Breast epithelium (tissue), 4 donors: Measurements from ENCODE around the gene SRGAP2C. TPM values are rescaled to one million over a fixed set of nuclear protein-coding genes. Genes with fewer than 3 reads are reported as not detected.
"Not testable (repeated sequence)": the region's sequence is repeated elsewhere in the genome, so short reads cannot be mapped to it uniquely, and the experiment has no call there.

Source experiments
- DNase-seq, 2 donors: peaks; one replicate each; pipeline ENCODE4 v3.0.0-alpha.2; 2019; ENCODE audit warnings: low spot score in 2 of 2
- H3K27ac ChIP-seq, 2 donors: fragments of 200-600 bp; sonication (generic) in 1 of 2; one replicate each; pipeline ENCODE4 v1.5.1; 2016 to 2019; ENCODE audit warnings: mild to moderate bottlenecking in 1 of 2
- H3K27me3 ChIP-seq, 2 donors: fragments of 200-600 bp; sonication (generic) in 1 of 2; one replicate each; pipeline versions ENCODE4 v1.5.1 to v1.6.0; 2017 to 2019; ENCODE audit warnings: control low read depth in 1 of 2, mild to moderate bottlenecking in 1 of 2
- H3K36me3 ChIP-seq: fragments of 200-600 bp; one replicate; pipeline ENCODE4 v1.5.1; 2019
- H3K4me1 ChIP-seq, 2 donors: fragments of 200-600 bp; sonication (generic); one replicate each; pipeline ENCODE4 v1.5.1; 2016 to 2019; ENCODE audit warnings: control low read depth in 1 of 2
- H3K4me3 ChIP-seq, 3 donors: fragments of 200-600 bp; sonication (generic); 1 replicate in 2 of 3; 2 replicates in 1 of 3; pipeline ENCODE4 v1.5.1; 2016 to 2019; ENCODE audit warnings: mild to moderate bottlenecking in 3 of 3, moderate library complexity in 2 of 3
- H3K9me3 ChIP-seq, 2 donors: fragments of 200-600 bp; sonication (generic) in 1 of 2; one replicate each; pipeline ENCODE4 v1.5.1; 2016 to 2019; ENCODE audit warnings: control low read depth in 1 of 2
- intact Hi-C: fragments of 100-400 bp; cut with DNase I; formaldehyde crosslinking; loops from one replicate; pipeline ENCODE4 v1.15.1; 2023; ENCODE audit warnings: low total_unique reads
- total RNA-seq, 3 donors: library from RNA; depleted of rRNA; stranded (reverse); fragments of >200 nt; gene quantifications; one replicate each; pipeline ENCODE4 v1.1.0, GENCODE V29; 2016

The SRGAP2C gene
- total RNA-seq, 3 donors from 2014 or later, result 17.0 to 37.0 (median 17.7) TPM

DNA sequence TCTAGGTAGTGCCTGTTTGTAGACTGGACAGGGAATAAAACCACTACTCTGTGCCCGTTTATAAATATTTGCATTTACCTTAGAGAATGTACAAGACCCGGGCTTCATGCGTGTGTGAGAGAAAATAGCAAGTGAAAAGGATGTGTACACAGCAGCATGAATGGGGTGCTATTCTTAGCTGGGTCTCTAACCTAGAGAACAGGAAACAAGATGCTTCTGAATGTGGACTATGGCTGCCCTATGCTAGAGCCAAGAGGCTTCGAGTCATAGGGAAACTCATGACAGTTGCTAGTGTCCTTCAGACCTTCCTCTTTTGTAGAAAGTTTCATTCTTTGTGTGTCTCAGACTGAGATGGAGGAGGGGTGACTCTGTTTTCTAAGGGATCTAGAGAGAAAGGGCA lies 39.9 kb downstream of the SRGAP2C start:
- H3K9me3 ChIP-seq, H3K27me3 ChIP-seq, intact Hi-C loops, H3K27ac ChIP-seq, H3K4me1 ChIP-seq, DNase-seq, H3K4me3 ChIP-seq, H3K36me3 ChIP-seq: not testable (repeated sequence)

GRCh38 chr1:121226295-121226904 lies 41.6 kb downstream of the SRGAP2C start:
- H3K4me1 ChIP-seq, DNase-seq, H3K4me3 ChIP-seq, H3K27ac ChIP-seq, H3K27me3 ChIP-seq, H3K9me3 ChIP-seq, intact Hi-C loops, H3K36me3 ChIP-seq: not testable (repeated sequence)

DNA sequence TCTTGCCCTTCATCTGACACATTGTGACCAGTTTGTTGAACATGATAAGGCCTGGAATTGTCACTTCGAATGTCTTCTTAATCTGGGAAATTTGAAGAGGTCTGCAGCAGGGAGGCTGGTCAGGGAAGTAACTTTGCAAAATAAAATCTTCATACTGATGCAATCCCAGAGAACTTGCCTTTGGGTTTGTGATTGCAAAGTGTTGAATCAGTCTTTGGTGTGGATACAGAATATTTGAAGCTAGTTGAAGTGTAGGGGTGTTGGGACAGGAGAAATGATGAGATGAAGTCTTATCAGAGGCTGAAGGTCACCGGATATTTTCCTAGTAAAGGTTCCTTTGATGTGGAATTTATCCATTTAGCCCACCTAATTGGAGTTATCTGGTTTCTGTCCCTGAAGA lies 42.1 kb downstream of the SRGAP2C start:
- H3K36me3 ChIP-seq, DNase-seq, H3K4me3 ChIP-seq, H3K27me3 ChIP-seq, H3K4me1 ChIP-seq, intact Hi-C loops, H3K9me3 ChIP-seq, H3K27ac ChIP-seq: not testable (repeated sequence)

GRCh38 chr1:121227544-121228330 lies 43.0 kb downstream of the SRGAP2C start:
- H3K4me1 ChIP-seq, H3K27ac ChIP-seq, DNase-seq, H3K27me3 ChIP-seq, H3K4me3 ChIP-seq, H3K36me3 ChIP-seq, intact Hi-C loops, H3K9me3 ChIP-seq: not testable (repeated sequence)

DNA sequence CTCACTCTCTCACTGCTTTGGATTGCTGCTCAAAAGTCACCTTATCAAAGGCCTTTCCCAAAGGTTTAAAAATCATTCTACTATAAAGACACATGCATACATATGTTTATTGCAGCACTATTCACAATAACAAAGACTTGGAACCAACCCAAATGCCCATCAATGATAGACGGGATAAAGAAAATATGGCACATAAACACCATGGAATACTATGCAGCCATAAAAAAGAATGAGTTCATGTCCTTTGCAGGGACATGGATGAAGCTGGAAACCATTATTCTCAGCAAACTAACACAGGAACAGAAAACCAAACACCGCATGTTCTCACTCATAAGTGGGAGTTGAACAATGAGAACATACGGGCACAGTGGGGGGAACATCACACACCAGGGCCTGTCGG lies 45.9 kb downstream of the SRGAP2C start:
- H3K9me3 ChIP-seq, intact Hi-C loops, H3K27ac ChIP-seq, H3K27me3 ChIP-seq, H3K4me1 ChIP-seq, H3K36me3 ChIP-seq, DNase-seq, H3K4me3 ChIP-seq: not testable (repeated sequence)

DNA sequence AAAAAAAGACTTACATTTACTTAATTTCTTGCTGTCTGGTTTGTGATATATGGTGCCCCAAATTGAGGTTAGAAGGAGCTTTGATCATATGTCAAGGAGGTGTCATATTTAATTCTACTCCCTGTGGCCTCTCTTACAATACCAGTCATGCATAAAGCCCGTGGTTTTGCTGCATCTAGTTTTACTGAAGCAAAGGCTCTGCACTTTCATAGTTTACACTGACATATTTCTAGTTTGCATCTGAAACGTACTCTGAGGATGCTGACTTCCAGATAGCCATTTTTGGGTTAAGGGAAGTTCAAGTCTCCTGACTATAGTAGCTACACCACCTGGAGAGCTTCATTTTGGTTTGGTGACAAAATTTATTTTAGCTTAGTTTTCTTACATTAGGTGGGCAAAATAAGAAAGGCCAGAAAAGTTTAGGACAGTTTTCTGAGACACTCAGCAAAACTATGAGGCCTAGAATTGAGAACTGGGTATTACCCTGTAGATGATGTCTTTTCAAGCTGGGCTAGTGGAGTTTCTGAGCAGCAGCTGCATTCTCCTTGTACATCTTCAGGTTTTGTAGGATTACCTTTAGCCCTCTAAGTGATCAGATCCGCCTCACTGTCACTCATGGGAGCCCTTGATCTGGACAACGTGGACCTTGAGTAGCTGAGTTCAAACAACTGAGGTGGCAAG lies 47.8 kb downstream of the SRGAP2C start:
- H3K9me3 ChIP-seq, H3K36me3 ChIP-seq, DNase-seq, intact Hi-C loops, H3K27ac ChIP-seq, H3K27me3 ChIP-seq, H3K4me1 ChIP-seq, H3K4me3 ChIP-seq: not testable (repeated sequence)

DNA sequence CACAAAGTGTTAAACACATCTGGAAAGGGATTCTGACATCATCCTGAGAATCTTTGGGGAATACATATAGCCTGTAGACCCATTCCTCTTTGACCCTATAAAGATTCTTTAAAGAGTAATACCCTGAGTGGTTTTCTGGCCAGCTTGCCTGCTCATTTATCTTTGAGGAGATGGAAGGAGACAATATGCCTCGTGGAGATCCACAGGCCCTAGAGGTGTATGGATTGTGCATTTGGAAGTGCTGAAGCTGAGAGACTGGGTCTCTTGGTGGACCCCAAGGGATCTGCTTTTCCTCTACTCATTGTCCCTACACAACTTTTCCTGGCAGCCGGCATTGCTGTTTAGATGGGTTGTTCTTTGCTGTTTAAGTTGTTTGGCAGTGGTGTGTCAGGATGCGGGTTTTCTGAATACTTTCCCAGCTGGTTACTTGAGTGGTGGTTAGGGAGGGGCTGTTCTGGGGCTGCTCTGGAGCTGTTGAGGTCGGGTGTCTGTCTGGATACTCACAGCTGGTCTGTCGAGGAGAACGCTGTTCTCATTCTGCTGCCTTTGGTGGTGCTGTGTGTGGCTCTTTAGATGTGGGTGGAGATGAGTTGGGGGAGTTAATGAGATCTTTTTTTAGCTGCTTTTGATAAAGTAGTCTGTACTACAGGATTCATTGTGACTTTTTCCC lies 49.5 kb downstream of the SRGAP2C start:
- H3K27ac ChIP-seq, H3K4me1 ChIP-seq, intact Hi-C loops, DNase-seq, H3K27me3 ChIP-seq, H3K9me3 ChIP-seq, H3K4me3 ChIP-seq, H3K36me3 ChIP-seq: not testable (repeated sequence)

- H3K27me3 ChIP-seq, DNase-seq, H3K9me3 ChIP-seq, intact Hi-C loops, H3K27ac ChIP-seq, H3K36me3 ChIP-seq, H3K4me3 ChIP-seq, H3K4me1 ChIP-seq: not testable (repeated sequence)
Observed at GRCh38 chr1:121238384-121238783, 53.6 kb downstream of the SRGAP2C start.

DNA sequence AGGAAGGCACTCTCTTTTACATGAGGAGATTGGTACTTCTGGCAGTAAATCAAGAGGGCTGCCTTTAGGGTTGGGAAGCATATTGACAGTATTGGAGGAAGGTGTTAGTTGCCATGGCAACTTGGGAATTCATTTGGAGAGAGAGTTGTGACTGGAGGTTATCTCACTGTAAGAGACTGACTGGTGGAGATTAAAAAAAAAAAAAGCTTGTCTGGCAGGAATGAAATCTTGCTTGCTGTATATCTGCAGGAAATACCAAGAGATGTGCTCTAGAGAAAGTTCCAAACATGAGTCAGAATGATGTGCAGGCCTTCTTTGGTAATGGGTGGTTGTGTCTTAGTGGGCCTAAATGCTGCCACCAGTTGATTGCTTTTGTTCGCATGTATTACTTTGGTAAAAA lies 59.1 kb downstream of the SRGAP2C start:
- H3K27ac ChIP-seq, H3K36me3 ChIP-seq, H3K4me3 ChIP-seq, H3K4me1 ChIP-seq, H3K27me3 ChIP-seq, H3K9me3 ChIP-seq, intact Hi-C loops, DNase-seq: not testable (repeated sequence)

GRCh38 chr1:121246399-121246798 lies 61.6 kb downstream of the SRGAP2C start:
- intact Hi-C loops, H3K27ac ChIP-seq, H3K9me3 ChIP-seq: not testable (repeated sequence)

DNA sequence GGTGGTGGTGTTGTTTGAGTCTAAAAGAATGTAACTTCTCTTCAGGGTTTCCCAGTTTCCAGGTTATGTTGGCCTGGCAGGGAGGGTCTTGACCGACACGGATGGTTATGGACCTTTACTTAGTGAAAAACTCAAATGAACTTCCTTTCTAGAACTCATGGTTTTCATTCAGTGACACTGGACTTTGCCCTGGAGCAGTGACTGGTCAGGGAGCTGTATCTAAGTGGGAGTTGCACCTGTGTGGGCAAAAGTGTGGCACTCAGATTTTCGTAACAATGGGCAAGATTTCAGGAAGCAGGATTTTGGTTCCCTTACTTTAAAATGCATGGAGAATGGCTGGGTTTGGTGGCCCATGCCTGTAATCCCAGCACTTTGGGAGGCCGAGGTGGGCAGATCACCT lies 67.9 kb downstream of the SRGAP2C start:
- H3K36me3 ChIP-seq, H3K4me1 ChIP-seq, H3K27ac ChIP-seq, H3K9me3 ChIP-seq, DNase-seq, intact Hi-C loops, H3K4me3 ChIP-seq, H3K27me3 ChIP-seq: not testable (repeated sequence)

More at GRCh38 chr1:121246399-121246798, 61.6 kb downstream of the SRGAP2C start:
- not testable (repeated sequence) for H3K4me3 ChIP-seq, DNase-seq, H3K36me3 ChIP-seq, H3K4me1 ChIP-seq, H3K27me3 ChIP-seq

GRCh38 chr1:121254618-121255017 lies 69.8 kb downstream of the SRGAP2C start:
- H3K9me3 ChIP-seq, H3K27ac ChIP-seq, intact Hi-C loops, H3K27me3 ChIP-seq, H3K36me3 ChIP-seq, DNase-seq, H3K4me3 ChIP-seq, H3K4me1 ChIP-seq: not testable (repeated sequence)

DNA sequence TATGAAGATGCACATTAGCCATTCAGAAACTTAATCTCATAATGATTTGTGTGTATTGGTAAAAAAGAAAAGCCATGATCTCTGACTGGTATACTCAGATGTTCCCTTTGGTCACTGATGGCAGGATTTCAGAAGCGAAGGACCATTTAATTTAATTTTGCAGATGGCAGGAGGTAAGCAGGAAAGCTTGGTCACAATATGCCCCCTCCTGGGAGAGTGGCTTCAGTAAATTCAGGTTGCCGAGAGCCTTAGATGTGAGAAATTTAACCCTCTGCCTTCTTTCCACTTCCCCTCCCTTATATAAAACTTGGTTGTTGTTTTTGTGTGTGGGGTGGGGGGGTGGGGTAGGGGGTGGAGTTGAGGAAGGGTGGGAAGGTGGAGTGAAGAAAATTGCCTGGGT lies 72.9 kb downstream of the SRGAP2C start:
- H3K27ac ChIP-seq, H3K4me1 ChIP-seq, H3K9me3 ChIP-seq, DNase-seq, H3K36me3 ChIP-seq, H3K4me3 ChIP-seq, intact Hi-C loops, H3K27me3 ChIP-seq: not testable (repeated sequence)
